HG02943 (cell line): ENCODE results near the gene SLC39A11.

Experiments
- ATAC-seq: cut with Tn5 transposase; IDR thresholded peaks from one replicate; pipeline ENCODE4 v1.9.1; 2021; ENCODE audit warnings: mild to moderate bottlenecking, low read depth, moderate library complexity; ENCODE audit not compliant: unreplicated experiment

The SLC39A11 gene

DNA sequence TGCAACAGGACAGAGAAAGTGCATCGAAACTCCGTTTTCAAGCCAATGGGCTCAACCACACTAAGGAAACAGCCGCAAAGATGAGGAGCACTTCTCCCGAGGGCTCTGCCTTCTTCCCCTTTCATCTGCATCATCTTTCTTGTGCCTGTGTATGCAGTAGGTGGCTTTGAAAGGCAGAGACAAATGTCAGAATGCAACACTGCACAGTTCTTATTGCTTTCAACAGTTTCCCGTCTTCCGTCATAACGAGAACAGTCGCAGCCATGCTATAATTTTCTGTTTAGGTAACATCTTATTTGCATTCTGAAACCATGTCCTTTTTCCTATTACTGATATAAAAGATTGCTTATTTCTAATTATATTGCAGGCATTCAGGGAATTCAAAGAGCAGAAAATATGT lies 205.2 kb downstream of the SLC39A11 start:
- ATAC-seq: no peak

DNA sequence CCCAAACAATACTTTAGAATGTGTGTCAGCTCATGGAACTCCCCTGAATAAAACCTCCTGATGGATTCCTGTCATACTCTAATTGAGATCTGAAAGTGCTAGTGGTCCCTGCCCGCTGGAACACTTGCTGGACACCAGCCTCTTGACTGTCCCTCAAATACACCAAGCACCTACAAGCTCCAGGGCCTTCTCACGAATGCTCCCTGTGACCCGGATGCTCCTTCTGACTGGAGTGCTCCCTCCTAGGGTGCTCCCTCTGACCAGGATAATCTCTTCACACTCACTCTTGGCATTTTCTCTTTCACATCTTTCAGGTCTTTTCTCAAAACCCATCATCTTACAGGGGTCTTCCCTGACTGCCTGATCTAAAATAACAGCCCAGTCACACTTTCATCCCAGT lies 205.9 kb downstream of the SLC39A11 start:
- ATAC-seq: no peak

DNA sequence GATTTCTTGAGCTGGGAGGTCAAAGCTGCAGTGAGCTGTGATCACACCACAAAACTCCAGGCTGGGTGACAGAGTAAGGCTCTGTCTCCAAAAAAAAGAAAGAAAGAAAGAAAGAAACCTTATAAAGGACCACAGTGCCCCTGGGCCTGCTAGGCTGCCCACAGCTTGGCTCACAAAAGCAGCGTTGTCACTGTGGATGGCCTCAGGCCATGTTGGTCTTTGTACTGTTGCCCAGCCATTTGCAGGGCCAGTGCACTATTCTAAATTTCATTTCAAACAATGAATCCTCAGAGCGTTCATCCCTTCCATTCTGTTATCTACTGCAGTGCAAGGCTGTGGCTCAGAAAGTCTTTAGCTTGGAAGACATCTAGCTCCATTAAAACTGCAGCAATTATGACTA lies 208.4 kb downstream of the SLC39A11 start:
- ATAC-seq: no peak

DNA sequence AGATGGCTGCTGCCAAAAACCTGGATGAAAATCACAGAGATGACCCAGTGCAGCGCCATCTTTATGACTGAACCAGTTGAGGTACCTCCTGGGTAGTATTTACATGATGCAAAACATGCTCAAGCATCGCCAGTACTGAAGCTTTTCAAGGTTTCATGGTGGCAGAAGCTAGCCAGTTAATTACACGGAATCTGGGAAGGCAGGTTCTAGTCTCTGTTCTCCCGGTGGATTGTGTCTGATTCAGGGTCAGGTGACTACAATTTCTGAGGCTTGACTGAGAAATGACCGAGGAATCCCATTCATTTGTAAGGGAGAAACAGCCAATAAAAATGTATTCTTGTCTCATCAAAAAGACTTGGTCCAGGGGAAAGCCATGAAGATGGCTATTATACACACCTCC lies 209.1 kb downstream of the SLC39A11 start:
- no peak for ATAC-seq

GRCh38 chr17:72882426-72882825 lies 210.1 kb downstream of the SLC39A11 start:
- no peak for ATAC-seq

DNA sequence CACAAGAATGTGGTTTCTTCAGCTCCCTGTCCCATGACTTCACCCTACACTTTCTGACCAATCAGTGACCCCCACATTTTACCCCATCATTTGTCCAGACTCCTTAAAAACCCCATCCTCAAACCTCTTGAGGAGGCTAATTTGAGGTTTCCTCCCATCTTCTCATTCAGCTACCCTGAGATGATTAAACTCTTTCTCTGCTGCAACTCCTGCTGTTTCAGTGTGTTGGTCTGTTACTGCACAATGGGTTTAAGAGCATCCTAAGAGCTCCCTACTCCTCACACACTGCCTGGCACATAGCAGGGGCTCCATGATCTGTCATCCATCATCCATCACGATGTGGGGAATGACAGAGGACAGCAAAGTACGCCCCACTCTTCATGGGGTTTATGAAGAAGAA lies 212.6 kb downstream of the SLC39A11 start:
- no peak for ATAC-seq

DNA sequence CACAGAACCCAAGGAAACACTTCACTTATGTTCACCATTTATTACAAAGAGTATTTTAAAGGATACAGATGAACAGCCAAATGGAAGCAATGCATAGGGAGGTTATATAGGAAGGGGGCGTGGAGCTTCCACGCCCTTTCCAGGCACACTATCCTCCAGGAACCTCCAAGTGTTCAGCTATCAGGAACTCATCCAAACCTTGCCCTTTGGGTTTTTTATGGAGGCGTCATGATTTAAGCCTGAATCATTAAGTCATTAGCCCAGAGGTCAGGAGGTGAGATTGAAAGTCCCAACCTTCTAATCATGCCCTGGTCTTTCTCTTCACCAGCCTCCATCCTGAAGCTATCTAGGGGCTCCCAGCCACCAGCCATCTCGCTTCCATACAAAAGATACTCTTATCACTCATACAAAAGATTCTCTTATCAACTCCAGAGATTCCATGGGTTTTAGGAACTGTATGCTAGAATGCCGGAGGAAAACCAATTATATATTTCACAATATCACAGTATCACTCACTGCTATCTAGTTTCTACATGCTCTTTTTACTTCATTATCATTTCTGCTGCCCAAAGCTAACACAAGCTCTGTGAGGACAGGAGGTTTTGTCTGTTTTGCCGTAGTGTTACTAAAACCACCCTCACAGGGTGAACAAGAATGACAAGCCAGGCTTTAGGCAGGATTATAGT lies 213.4 kb downstream of the SLC39A11 start:
- ATAC-seq: no peak

DNA sequence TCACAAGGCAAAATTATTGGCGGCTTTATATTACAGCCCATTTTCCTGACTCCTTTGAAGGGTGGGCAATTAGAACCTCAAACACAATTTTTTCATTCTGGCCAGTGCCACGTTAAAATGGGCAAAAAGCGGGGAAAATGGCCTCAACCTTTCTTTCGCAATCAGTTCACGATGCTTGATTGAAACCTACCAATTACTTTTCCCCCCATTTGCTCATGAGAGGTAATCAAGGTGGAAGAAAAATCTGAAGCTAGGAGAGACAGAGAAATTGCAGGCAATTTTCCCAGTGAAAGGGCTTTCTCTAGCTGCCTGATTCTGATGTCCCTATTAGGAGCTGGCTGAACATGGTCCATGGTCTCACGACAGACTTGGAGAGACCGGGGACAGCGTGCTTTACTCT lies 215.1 kb downstream of the SLC39A11 start:
- no peak for ATAC-seq

DNA sequence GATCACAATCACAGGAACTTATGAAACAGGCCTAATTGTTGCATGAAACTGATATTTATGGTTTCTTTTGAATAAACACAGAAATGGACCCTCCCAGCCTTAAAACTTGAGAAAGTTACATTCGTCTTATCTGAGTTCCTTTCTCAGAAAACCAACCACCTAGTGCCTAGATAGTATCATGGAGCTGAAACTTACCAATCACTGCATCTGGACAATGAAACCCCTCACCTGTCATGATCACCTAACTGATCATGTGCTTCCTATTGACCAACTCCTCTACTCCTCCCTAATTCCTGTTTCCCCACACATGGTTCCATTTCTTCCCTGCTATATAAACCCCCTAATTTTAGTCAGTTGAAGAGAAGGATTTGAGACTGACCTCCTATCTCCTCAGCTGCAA lies 216.1 kb downstream of the SLC39A11 start:
- no peak for ATAC-seq

DNA sequence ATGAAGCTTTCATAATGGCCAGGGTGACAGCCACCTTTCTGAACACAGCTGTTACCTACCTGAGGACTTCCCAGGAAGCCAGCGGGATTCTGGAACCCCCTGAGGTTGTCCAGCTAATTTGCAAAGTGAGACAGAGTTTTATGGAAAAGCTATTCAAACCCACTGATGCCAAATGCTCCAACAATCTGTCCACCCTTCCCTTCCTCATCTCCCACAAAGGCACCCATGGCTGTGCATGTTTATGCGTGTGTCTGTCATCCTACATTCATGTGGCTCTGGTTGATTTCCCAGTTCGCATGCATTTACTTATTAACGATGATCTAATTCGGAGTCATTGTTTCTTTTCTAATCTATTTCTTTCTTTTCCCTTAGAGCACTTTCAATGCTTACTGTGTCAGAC lies 217.1 kb downstream of the SLC39A11 start:
- ATAC-seq: no peak

DNA sequence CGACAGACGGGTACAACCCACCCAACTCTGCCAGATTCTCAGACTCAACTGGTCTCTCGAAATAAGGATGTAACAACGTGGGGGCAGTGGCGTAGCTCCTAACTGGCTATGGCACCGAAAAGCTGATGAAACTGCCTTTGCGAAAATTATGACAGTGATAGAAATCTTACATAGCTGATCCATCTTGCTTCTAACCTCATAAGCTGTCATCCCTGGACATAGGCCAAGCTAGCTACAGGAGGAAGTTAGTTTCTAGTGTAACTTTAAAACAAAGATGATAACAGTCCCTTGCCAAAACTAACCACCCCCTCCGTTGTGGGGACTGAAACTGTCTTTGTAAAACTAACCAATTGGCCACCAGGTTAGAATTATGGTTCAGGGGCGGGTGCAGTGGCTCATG lies 220.1 kb downstream of the SLC39A11 start:
- ATAC-seq: no peak

DNA sequence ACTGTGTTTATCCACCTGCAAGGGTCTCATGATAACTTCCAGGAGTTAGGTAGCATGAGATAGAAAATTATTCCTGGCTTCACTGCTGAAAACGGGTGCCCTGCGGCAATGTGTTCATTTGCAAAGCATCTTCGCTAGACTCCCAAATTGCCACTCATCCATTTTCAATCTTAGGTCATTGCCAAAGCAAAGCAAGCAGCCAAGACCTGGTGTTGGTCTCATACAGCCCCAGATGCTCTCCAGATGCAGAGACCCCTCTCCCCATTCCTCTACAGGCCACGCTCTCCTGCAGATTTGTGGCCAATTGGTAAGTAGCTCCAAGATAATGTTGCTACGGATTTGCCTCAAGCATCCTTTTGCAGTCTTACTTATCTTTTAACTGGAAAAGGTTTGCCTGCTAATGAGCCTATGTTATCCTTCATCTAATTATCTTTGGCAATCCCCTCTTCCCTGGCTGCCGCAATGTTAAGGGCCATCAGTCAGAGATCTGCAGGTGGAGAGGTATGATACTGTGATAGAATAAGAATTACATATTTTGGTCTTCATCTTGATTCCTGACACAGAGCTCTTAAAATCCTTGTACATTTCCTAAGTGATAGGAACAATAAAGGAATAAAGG lies 222.0 kb downstream of the SLC39A11 start:
- no peak for ATAC-seq

- ATAC-seq: no peak
Measured at GRCh38 chr17:72869630-72870029, 222.9 kb downstream of the SLC39A11 start.

- no peak for ATAC-seq
Measured at GRCh38 chr17:72865954-72866353, 226.5 kb downstream of the SLC39A11 start.

DNA sequence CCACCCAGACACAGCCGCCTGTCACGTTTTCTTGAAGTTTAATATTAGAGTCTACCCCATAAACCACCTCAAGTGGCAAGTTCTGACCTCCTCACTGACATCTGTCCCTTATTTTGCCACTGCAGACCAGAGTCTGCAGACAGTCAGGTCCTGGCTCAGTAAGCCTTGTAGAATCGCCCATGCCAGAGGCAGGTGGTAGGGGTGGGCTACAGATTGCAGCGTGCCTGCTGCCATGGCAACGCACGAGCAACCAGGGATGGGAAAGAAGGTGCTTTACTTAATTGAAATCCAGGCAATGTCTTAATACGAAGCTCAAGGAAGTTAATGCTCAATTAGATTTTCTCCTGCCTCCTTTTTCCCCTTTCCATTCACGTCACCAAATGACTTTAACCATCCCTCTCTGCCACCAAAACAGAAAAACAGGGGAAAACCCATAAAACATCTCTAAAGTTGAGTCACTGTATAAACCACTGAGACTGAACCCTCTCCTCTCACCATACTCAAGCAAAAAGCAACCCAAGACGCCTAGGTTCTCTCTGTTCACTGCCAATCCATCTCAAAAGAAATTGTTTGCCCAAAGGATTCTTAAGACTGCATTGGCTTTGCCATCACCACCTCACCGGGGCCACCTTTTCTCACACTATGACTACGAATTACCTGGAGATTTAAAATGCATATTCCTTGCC lies 228.8 kb downstream of the SLC39A11 start:
- no peak for ATAC-seq

DNA sequence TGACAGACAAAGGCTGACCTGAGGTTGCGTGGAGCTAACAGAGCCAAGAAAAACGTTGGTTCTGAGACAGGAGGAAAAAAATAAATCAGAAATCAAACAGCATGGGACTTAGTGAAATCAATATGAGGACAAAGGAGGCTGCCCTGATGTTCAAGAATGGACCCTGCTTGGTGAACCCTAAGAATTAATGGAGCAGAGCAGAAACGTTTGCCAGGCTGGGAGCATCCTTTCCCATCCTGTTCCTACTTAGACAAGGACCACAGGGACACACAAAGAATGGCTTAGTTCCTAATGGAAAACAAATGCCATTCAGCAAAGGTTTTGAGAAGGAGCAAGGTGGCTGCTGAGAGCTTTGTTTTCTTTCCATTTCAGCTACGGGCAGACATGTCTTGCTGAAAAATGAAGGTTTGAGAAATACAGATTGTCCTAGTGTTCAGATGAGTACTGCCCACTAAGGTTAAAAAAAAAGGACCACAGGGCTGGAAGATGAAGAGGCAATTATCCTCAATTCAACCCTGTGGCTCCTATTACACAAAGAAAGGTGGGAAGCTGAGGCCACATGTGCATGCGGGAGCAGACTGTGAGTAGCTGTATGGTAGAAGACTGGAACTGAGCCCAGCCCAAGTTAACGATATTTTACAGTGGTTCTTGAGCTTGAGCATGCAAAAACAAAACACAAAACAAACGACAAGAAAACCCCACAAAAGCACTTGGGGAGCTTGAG lies 230.1 kb downstream of the SLC39A11 start:
- no peak for ATAC-seq

DNA sequence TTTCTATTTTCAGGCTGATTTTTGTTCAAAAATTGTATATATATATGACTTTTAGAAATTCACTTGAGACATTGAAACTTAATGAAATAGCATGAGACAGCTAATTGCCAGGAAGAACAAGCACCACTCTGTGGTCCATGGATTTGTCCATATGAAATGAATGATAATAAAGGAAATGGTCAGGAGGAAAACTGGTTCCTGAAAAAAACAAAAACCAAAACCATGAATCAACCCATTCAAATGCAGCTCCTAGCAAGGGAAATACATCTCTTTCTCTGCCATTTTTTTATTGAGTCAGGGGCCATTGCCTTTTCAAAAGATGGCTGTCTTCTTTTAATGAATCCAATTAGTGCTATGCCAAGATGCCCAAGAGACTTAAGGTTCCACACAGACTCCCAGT lies 230.7 kb downstream of the SLC39A11 start:
- no peak for ATAC-seq

GRCh38 chr17:72860778-72861177 lies 231.7 kb downstream of the SLC39A11 start:
- no peak for ATAC-seq

GRCh38 chr17:72858826-72859495 lies 233.5 kb downstream of the SLC39A11 start:
- no peak for ATAC-seq

- no peak for ATAC-seq
Measured at GRCh38 chr17:72853440-72854415, 238.8 kb downstream of the SLC39A11 start.
